Body of pancreas (tissue), 4 donors: ENCODE measurements around the gene PDE6B.

Experiments
- CTCF ChIP-seq, 7 experiments: fragments of 450-650 bp in 4 of 7; fragments of 200-600 bp in 3 of 7; sonication (generic) in 3 of 7; IDR thresholded peaks; one replicate each; pipeline ENCODE4 v1.5.1; 2016 to 2019; ENCODE audit warnings: antibody characterized with exemption in 7 of 7
- POLR2A ChIP-seq, 3 donors: fragments of 450-650 bp; IDR thresholded peaks; one replicate each; pipeline ENCODE4 v1.6.1; 2016; ENCODE audit warnings: antibody characterized with exemption in 3 of 3, mild to moderate bottlenecking in 2 of 3

- TF ChIP-seq POLR2A (IDR thresholded peaks at IDR 0.05) (no peak), CTCF (IDR thresholded peaks at IDR 0.05) (no peak)
Observed at GRCh38 chr4:617644-618641, 7.4 kb upstream of the PDE6B start.
